Loucy (cell line): ENCODE results near the gene OGT.

Experiments
- H2AFZ ChIP-seq: fragments of 200-600 bp; sonication (generic); 2 replicates; pipeline ENCODE4 v1.6.0; 2016; ENCODE audit warnings: antibody characterized with exemption, mild to moderate bottlenecking, low read length, moderate library complexity
- H3F3A ChIP-seq: fragments of 200-600 bp; 2 replicates; pipeline ENCODE4 v1.6.0; 2016; ENCODE audit warnings: antibody characterized with exemption, low read depth, mild to moderate bottlenecking
- H3K27me3 ChIP-seq: fragments of 200-600 bp; sonication (generic); 2 replicates; pipeline ENCODE4 v1.6.1; 2014; ENCODE audit warnings: low read length, mild to moderate bottlenecking; ENCODE audit not compliant: insufficient read depth, poor library complexity, severe bottlenecking
- H3K36me3 ChIP-seq: fragments of 200-600 bp; sonication (generic); 2 replicates; pipeline ENCODE4 v1.6.1; 2016; ENCODE audit warnings: low read length; ENCODE audit not compliant: insufficient read depth
- H3K4me1 ChIP-seq: fragments of 200-600 bp; sonication (generic); 2 replicates; pipeline ENCODE4 v1.5.1; 2014; ENCODE audit warnings: low read length, mild to moderate bottlenecking; ENCODE audit not compliant: insufficient read depth, poor library complexity, severe bottlenecking
- H3K4me2 ChIP-seq: fragments of 200-600 bp; sonication (generic); 2 replicates; pipeline ENCODE4 v1.6.0; 2014; ENCODE audit warnings: antibody characterized with exemption, low read length, low read depth, mild to moderate bottlenecking; ENCODE audit not compliant: poor library complexity, severe bottlenecking
- H3K4me3 ChIP-seq: fragments of 200-600 bp; sonication (generic); 2 replicates; pipeline ENCODE4 v1.5.1; 2014; ENCODE audit warnings: low read length, mild to moderate bottlenecking, mixed read lengths; ENCODE audit not compliant: poor library complexity, severe bottlenecking
- H3K79me2 ChIP-seq: fragments of 200-600 bp; sonication (generic); 2 replicates; pipeline ENCODE4 v1.6.1; 2014; ENCODE audit warnings: low read length; ENCODE audit not compliant: insufficient read depth
- H3K9ac ChIP-seq: fragments of 200-600 bp; sonication (generic); 2 replicates; pipeline ENCODE4 v1.6.0; 2014; ENCODE audit warnings: mild to moderate bottlenecking, low read depth, low read length, moderate library complexity; ENCODE audit not compliant: poor library complexity, severe bottlenecking
- H3K9me2 ChIP-seq: fragments of 200-600 bp; sonication (generic); replicated peaks from 2 replicates; pipeline ENCODE4 v1.6.1; 2016; ENCODE audit warnings: low read depth, low read length, mixed read lengths
- H3K9me3 ChIP-seq: fragments of 200-600 bp; sonication (generic); 2 replicates; pipeline ENCODE4 v1.6.1; 2014; ENCODE audit warnings: mild to moderate bottlenecking, antibody characterized with exemption, low read length, low read depth; ENCODE audit not compliant: insufficient read depth
- H4K20me1 ChIP-seq: fragments of 200-600 bp; sonication (generic); 2 replicates; pipeline ENCODE4 v1.6.0; 2014; ENCODE audit warnings: antibody characterized with exemption, low read length, mild to moderate bottlenecking; ENCODE audit not compliant: insufficient read depth, poor library complexity, severe bottlenecking
- CTCF ChIP-seq: fragments of 200-600 bp; sonication (generic); conservative IDR thresholded peaks from 2 replicates; pipeline ENCODE4 v1.5.1; 2014; ENCODE audit warnings: mild to moderate bottlenecking, antibody characterized with exemption, low read length
- EZH2phosphoT487 ChIP-seq: fragments of 200-600 bp; IDR thresholded peaks from 2 replicates; pipeline ENCODE4 v1.6.1; 2018; ENCODE audit warnings: antibody characterized with exemption, mild to moderate bottlenecking, moderate library complexity, borderline replicate concordance

Gene OGT

GRCh38 chrX:71577682-71578081, 44.8 kb downstream of the OGT start:
- H3K9me3 ChIP-seq: no peaks in the 10 kb centered on the region
- peaks cover 32% of the 10 kb centered on the region; the same call in 1 of the 2 replicates for H3K36me3 ChIP-seq

DNA sequence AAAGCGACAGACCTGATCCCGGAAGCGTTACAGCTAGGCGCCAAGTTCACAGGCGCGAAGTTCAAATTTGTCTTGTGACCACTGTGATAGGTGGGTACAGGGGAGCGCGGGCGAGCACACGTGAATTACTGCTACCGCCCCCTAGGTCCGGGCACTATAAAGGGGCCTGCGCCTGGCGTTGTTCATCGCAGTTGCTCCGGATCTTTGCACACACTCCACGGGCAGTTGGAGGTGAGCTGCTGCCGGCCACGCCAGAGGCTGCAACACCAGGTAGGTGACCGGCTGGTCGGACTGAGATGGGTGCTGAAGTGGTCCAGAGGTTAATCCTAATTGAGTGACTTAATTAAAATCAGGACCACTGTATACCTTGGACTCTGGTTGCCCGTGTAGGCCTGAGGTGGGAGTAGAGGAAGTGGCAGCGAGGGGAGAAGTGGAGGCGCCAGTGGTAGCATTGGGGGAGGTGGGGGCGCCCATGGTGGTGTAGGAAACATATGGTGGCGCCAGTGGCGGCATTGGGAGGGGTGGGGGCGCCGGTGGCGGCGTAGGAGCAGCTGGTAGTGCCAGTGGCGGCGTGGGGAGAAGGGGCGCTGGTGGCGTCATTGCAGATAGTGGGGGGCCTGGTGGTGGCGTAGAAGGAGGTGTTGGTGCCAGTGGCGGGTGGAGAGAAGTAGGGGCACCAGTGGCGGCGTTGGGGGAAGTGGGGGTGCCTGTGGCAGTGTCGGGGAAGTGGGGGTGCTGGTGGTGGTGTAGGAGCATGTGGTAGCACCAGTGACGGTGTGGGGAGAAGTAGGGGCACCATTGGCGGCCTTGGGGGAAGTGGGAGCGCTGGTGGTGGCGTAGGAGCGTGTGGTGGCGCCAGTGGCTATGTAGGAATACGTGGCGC, 45.6 kb downstream of the OGT start, which contains the start of gene GCNA:
TSS of gene GCNA (plus strand) at position 185 of the 883 bp plus-strand sequence. CDS start 2,385 bp downstream, outside the sequence.
- no peak within 1 kb of the TSS for H3K9ac ChIP-seq
- no peaks in the 10 kb centered on the region for H3K4me1 ChIP-seq
- H3K79me2 ChIP-seq: no peaks in the 10 kb centered on the region
- H2AFZ ChIP-seq: no peak within 1 kb of the TSS
- no peaks in the 10 kb centered on the region for H3K27me3 ChIP-seq
- no peak within 1 kb of the TSS for H3K4me2 ChIP-seq
- TF ChIP-seq CTCF (no peak), EZH2phosphoT487 (no peak)
- H3K4me3 ChIP-seq: no peak within 1 kb of the TSS
- peaks cover 24% of the 10 kb centered on the region; the same call in 1 of the 2 replicates for H3K36me3 ChIP-seq
- H3K9me3 ChIP-seq: no peaks in the 10 kb centered on the region
- no peaks in the 10 kb centered on the region for H3F3A ChIP-seq
- H4K20me1 ChIP-seq: no peaks in the 10 kb centered on the region
- H3K9me2 ChIP-seq: no peaks in the 10 kb centered on the region

More at GRCh38 chrX:71577682-71578081, 44.8 kb downstream of the OGT start:
- no peaks in the 10 kb centered on the region for H3F3A ChIP-seq
- no peaks in the 10 kb centered on the region for H4K20me1 ChIP-seq
- H3K4me1 ChIP-seq: no peaks in the 10 kb centered on the region
- H3K27me3 ChIP-seq: no peaks in the 10 kb centered on the region
- no peaks in the 10 kb centered on the region for H3K79me2 ChIP-seq
- H2AFZ ChIP-seq: no peak overlapping the region
- H3K9me2 ChIP-seq: no peaks in the 10 kb centered on the region
- H3K9ac ChIP-seq: no peak overlapping the region
- no peak for TF ChIP-seq EZH2phosphoT487
- TF ChIP-seq CTCF: no peak
- H3K4me3 ChIP-seq: no peak overlapping the region
- no peak overlapping the region for H3K4me2 ChIP-seq

GRCh38 chrX:71579136-71579989, 46.5 kb downstream of the OGT start:
- TF ChIP-seq CTCF (no peak), EZH2phosphoT487 (no peak)
- Histone ChIP-seq H3K4me3 (no peak overlapping the region), H3K9me3 (no peaks in the 10 kb centered on the region), H3K79me2 (no peaks in the 10 kb centered on the region), H3K4me2 (no peak overlapping the region), H3K4me1 (no peaks in the 10 kb centered on the region), H3F3A (no peaks in the 10 kb centered on the region), H3K9ac (no peak overlapping the region), H3K27me3 (no peaks in the 10 kb centered on the region), H2AFZ (no peak overlapping the region), H4K20me1 (no peaks in the 10 kb centered on the region), H3K36me3 (peaks cover 16% of the 10 kb centered on the region; the same call in 1 of the 2 replicates), H3K9me2 (no peaks in the 10 kb centered on the region)
